Coronary artery (tissue), 2 donors: ENCODE results near the gene SYT3.

Experiments
- DNase-seq: peaks from one replicate; pipeline ENCODE4 v3.0.0-alpha.2; 2017; ENCODE audit warnings: low spot score
- H3K27ac ChIP-seq, 2 donors: fragments of 200-600 bp; sonication (generic); one replicate each; pipeline ENCODE4 v1.5.1; 2016 to 2019
- H3K4me3 ChIP-seq: fragments of 200-600 bp; sonication (generic); 2 replicates; pipeline ENCODE4 v1.5.1; 2016; ENCODE audit warnings: mild to moderate bottlenecking, moderate library complexity
- TF ChIP-seq, protein P1 (sequence below): fragments of 200-600 bp; sonication (generic); IDR thresholded peaks from one replicate; pipeline ENCODE4 v1.5.1; 2019; ENCODE audit warnings: antibody characterized with exemption

The SYT3 gene

DNA sequence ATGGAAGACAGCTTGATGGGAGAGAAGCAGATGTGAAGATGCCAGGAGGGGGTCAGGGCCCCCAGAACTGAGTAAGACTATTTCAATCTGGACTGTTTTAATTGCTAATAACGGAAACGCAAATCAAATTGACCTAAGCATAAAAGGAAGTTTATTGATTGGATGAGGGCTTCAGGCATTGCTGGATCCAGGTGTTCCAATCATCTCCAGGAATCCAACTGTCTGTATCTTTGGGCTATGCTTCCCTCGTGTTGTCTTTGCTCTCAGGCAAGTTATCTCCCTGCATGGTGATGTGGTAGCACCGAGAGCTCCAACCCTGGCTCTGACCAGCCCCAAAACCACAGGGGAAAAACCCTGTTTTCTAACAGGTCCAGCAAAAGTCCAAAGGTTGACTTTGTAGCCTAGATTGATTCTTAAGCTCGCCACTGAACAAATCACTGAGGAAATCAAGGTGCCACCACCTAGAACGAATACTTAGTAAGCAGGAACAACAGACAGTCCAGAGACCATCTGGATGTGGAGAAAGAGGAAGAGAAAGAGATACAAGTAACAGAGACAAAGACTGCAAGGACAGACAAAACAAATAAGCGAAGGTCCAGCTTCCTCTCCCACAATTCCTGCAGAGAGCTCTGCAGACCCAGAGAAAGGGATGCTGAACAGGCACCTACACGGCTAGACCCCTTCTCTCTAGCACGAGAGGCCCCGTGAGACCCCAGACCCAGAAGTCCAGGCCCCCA lies 8.4 kb upstream of the SYT3 start:
- DNase-seq: no peak
- Histone ChIP-seq H3K4me3 (no peak overlapping the region), H3K27ac (no peak overlapping the region)
- TF ChIP-seq, protein P1, sequence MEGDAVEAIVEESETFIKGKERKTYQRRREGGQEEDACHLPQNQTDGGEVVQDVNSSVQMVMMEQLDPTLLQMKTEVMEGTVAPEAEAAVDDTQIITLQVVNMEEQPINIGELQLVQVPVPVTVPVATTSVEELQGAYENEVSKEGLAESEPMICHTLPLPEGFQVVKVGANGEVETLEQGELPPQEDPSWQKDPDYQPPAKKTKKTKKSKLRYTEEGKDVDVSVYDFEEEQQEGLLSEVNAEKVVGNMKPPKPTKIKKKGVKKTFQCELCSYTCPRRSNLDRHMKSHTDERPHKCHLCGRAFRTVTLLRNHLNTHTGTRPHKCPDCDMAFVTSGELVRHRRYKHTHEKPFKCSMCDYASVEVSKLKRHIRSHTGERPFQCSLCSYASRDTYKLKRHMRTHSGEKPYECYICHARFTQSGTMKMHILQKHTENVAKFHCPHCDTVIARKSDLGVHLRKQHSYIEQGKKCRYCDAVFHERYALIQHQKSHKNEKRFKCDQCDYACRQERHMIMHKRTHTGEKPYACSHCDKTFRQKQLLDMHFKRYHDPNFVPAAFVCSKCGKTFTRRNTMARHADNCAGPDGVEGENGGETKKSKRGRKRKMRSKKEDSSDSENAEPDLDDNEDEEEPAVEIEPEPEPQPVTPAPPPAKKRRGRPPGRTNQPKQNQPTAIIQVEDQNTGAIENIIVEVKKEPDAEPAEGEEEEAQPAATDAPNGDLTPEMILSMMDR: no peak

DNA sequence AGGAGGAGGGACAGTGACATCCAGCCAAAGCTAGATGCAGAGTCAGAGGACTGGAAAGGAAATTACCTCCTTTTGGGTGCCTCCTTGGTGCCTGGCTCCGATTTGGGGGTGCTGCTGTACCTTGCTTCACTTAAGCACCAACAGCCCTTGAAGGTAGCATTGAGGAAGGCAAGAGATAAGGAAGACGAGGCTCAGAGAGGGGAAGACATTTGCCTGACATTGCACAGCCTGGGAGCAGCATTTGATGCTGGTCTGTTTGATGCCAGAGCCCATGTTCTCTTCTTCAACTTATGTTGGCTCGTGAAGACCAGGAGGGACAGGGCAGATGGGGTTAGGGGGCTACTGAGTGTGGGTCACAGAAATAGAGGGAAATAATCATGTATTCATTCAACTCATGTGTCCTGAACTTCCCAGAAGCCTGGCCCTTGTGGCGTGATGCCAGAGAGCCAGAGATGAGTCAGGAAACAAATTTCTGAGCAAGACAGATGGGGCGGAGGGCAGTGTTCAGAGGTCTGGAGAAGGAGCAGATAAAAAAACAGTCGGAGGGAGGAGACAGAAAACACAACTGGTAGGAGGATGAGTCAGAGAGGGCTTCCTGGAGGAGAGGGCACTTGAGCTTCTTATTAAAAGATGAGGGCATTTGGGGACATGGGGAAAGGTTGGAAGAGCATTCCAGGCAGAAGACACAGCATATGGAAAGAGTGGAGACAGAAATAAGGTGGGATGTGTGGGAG lies 6.6 kb upstream of the SYT3 start:
- DNase-seq: no peak
- TF ChIP-seq, protein P1: no peak
- Histone ChIP-seq H3K27ac (no peak overlapping the region), H3K4me3 (no peak overlapping the region)

DNA sequence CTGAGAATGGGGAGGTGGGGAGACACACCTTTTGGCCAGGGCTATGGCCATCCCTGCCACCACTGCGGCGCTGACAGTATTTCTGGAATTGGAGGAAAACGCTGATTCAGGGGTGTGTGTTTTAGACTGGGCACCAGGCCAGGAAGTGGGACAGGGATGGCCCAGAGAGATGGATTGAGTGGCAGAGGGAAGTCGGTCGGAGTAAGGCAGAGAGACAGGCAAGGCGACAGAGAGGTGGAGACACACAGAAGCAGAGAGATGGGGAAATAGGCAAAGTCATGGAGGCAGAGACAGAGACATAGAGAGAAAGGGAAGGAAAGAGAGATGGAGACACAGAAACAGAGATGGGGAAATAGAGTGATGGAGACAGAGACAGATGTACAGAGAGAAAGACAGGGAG lies 5.4 kb upstream of the SYT3 start:
- no peak overlapping the region for H3K4me3 ChIP-seq
- TF ChIP-seq, protein P1: no peak
- DNase-seq: no peak
- no peak overlapping the region for H3K27ac ChIP-seq

- Histone ChIP-seq H3K27ac (no peak overlapping the region), H3K4me3 (no peak overlapping the region)
- TF ChIP-seq, protein P1: no peak
- no peak for DNase-seq
These were observed 4.7 kb upstream of the SYT3 start for GRCh38 chr19:50644315-50644915.

DNA sequence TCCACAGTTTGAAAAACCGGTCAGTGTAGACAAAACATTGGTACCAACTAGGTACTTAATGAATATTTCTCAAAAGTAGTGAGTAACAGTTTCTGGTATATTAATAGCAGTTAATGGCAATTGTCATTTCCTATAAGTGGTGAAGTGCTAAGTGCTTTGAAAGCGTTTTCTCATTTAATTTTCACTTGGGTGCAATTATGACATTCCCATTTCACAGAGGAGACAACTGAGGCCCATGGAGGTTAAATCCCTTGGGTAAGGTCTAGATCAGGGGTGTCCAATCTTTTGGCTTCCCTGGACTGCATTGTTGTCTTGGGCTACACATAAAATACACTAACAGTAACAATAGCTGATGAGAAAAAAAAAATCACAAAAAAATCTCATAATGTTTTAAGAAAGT lies 687 bp upstream of the SYT3 start:
- Histone ChIP-seq H3K27ac (no peak overlapping the region), H3K4me3 (no peak overlapping the region)
- no peak for DNase-seq
- TF ChIP-seq, protein P1: no peak

GRCh38 chr19:50638600-50638999 lies 1.1 kb downstream of the SYT3 start:
- DNase-seq: no peak
- Histone ChIP-seq H3K4me3 (peak overlapping the region; percentile 74), H3K27ac (no peak overlapping the region)
- TF ChIP-seq, protein P1: no peak
